Neural progenitor cell (in vitro differentiated cells): ENCODE measurements around the gene GDPD4. TPM values are rescaled to one million over a fixed set of nuclear protein-coding genes. Genes with fewer than 3 reads are reported as not detected.

ENCODE experiments used
- DNase-seq: peaks from one replicate; pipeline ENCODE4 v3.0.0-alpha.2; 2016; ENCODE audit warnings: low spot score
- H2AFZ ChIP-seq: fragments of 200-600 bp; sonication (generic); replicated peaks from 2 replicates; pipeline ENCODE4 v1.6.1; 2016; ENCODE audit warnings: antibody characterized with exemption
- H3F3A ChIP-seq: fragments of 200-600 bp; sonication (generic); 2 replicates; pipeline ENCODE4 v1.6.1; 2016; ENCODE audit warnings: antibody characterized with exemption, low read depth
- H3K27ac ChIP-seq: fragments of 200-600 bp; sonication (generic); 2 replicates; pipeline ENCODE4 v1.5.1; 2016; ENCODE audit warnings: mild to moderate bottlenecking
- H3K27me3 ChIP-seq: fragments of 200-600 bp; sonication (generic); 2 replicates; pipeline ENCODE4 v1.6.1; 2016; ENCODE audit warnings: mild to moderate bottlenecking, moderate library complexity
- H3K36me3 ChIP-seq: fragments of 200-600 bp; sonication (generic); 2 replicates; pipeline ENCODE4 v1.5.1; 2016
- H3K4me1 ChIP-seq: fragments of 200-600 bp; sonication (generic); 2 replicates; pipeline ENCODE4 v1.6.1; 2016; ENCODE audit warnings: mixed run types
- H3K4me2 ChIP-seq: fragments of 200-600 bp; sonication (generic); 2 replicates; pipeline ENCODE4 v1.6.1; 2016
- H3K4me3 ChIP-seq: fragments of 200-600 bp; sonication (generic); 2 replicates; pipeline ENCODE4 v1.5.1; 2016
- H3K79me2 ChIP-seq: fragments of 200-600 bp; sonication (generic); 2 replicates; pipeline ENCODE4 v1.6.1; 2016; ENCODE audit warnings: low read depth
- H3K9ac ChIP-seq: fragments of 200-600 bp; sonication (generic); 2 replicates; pipeline ENCODE4 v1.6.1; 2016
- H3K9me3 ChIP-seq: fragments of 200-600 bp; sonication (generic); 2 replicates; pipeline ENCODE4 v1.5.1; 2016; ENCODE audit warnings: low read depth
- H4K20me1 ChIP-seq: fragments of 200-600 bp; sonication (generic); 2 replicates; pipeline ENCODE4 v1.6.1; 2016; ENCODE audit warnings: low read depth
- H3K27ac Mint-ChIP-seq: 3 replicates; pipeline ENCODE4 v1.8.0; 2021; ENCODE audit warnings: mixed read lengths
- H3K27me3 Mint-ChIP-seq: 2 replicates; pipeline ENCODE4 v1.8.0; 2022; ENCODE audit warnings: low read depth, mild to moderate bottlenecking, inconsistent platforms, moderate library complexity, mixed read lengths; ENCODE audit not compliant: insufficient read depth
- H3K36me3 Mint-ChIP-seq: 3 replicates; pipeline ENCODE4 v1.8.0; 2021; ENCODE audit warnings: mixed read lengths
- H3K4me1 Mint-ChIP-seq: 3 replicates; pipeline ENCODE4 v1.8.0; 2021; ENCODE audit warnings: mixed read lengths
- H3K4me3 Mint-ChIP-seq: 3 replicates; pipeline ENCODE4 v1.8.0; 2021; ENCODE audit warnings: mild to moderate bottlenecking, moderate library complexity, mixed read lengths
- H3K9me3 Mint-ChIP-seq: 3 replicates; pipeline ENCODE4 v1.8.0; 2020; ENCODE audit warnings: mixed read lengths
- CTCF ChIP-seq: fragments of 200-600 bp; sonication (generic); IDR thresholded peaks from 2 replicates; pipeline ENCODE4 v1.5.1; 2017; ENCODE audit warnings: antibody characterized with exemption, mild to moderate bottlenecking
- EZH2 ChIP-seq: fragments of 200-600 bp; sonication (generic); IDR thresholded peaks from 2 replicates; pipeline ENCODE4 v1.6.1; 2017; ENCODE audit warnings: antibody characterized with exemption, mild to moderate bottlenecking, moderate library complexity
- EZH2phosphoT487 ChIP-seq: fragments of 200-600 bp; sonication (generic); IDR thresholded peaks from 2 replicates; pipeline ENCODE4 v1.6.1; 2017; ENCODE audit warnings: antibody characterized with exemption
- total RNA-seq: library from RNA; depleted of rRNA; stranded (reverse); fragments of >200 nt; gene quantifications from 2 replicates; pipeline ENCODE4 v1.2.3, GENCODE V29; 2015; ENCODE audit warnings: low replicate concordance

Gene GDPD4
- total RNA-seq, 1 donor from 2014 or later, result not detected

GRCh38 chr11:77174559-77174958 lies 126.9 kb downstream of the GDPD4 start:
- H3K79me2 ChIP-seq, result no peaks in the 10 kb centered on the region
- no peak overlapping the region for H3K4me3 ChIP-seq
- peaks cover 30% of the 10 kb centered on the region for H3F3A ChIP-seq
- Mint-ChIP-seq H3K4me1 (peaks cover 65% of the 10 kb centered on the region), H3K27me3 (peaks cover 21% of the 10 kb centered on the region), H3K4me3 (no peak overlapping the region), H3K36me3 (no peaks in the 10 kb centered on the region), H3K27ac (no peak overlapping the region), H3K9me3 (no peaks in the 10 kb centered on the region)
- no peak overlapping the region for H3K27ac ChIP-seq
- no peak for TF ChIP-seq EZH2phosphoT487
- no peak for TF ChIP-seq CTCF
- TF ChIP-seq EZH2, result no peak
- peaks cover 54% of the 10 kb centered on the region for H3K4me1 ChIP-seq
- H3K9me3 ChIP-seq, result no peaks in the 10 kb centered on the region
- no peaks in the 10 kb centered on the region for H4K20me1 ChIP-seq
- no peaks in the 10 kb centered on the region for H3K36me3 ChIP-seq
- H3K4me2 ChIP-seq, result no peak overlapping the region
- no peak for DNase-seq
- H2AFZ ChIP-seq, result no peak overlapping the region
- no peaks in the 10 kb centered on the region for H3K27me3 ChIP-seq
- H3K9ac ChIP-seq, result no peak overlapping the region

- no peak for DNase-seq
- H3K79me2 ChIP-seq, result no peaks in the 10 kb centered on the region
- H3K9ac ChIP-seq, result no peak overlapping the region
- H4K20me1 ChIP-seq, result no peaks in the 10 kb centered on the region
- Mint-ChIP-seq H3K9me3 (no peaks in the 10 kb centered on the region), H3K27ac (peak overlapping the region; percentile 85), H3K36me3 (no peaks in the 10 kb centered on the region), H3K4me3 (peak overlapping the region; percentile 11), H3K27me3 (peaks cover 26% of the 10 kb centered on the region), H3K4me1 (peaks cover 65% of the 10 kb centered on the region)
- H2AFZ ChIP-seq, result no peak overlapping the region
- no peaks in the 10 kb centered on the region for H3K27me3 ChIP-seq
- H3K4me3 ChIP-seq, result no peak overlapping the region
- H3F3A ChIP-seq, result peaks cover 30% of the 10 kb centered on the region
- H3K4me2 ChIP-seq, result no peak overlapping the region
- no peak overlapping the region for H3K27ac ChIP-seq
- TF ChIP-seq EZH2phosphoT487 (no peak), EZH2 (no peak), CTCF (no peak)
- H3K4me1 ChIP-seq, result peaks cover 54% of the 10 kb centered on the region
- H3K36me3 ChIP-seq, result no peaks in the 10 kb centered on the region
- no peaks in the 10 kb centered on the region for H3K9me3 ChIP-seq
Measured at GRCh38 chr11:77173494-77173893, 128.0 kb downstream of the GDPD4 start.

GRCh38 chr11:77172666-77172982 lies 128.9 kb downstream of the GDPD4 start:
- peaks cover 30% of the 10 kb centered on the region for H3F3A ChIP-seq
- no peak overlapping the region for H2AFZ ChIP-seq
- no peak overlapping the region for H3K4me3 ChIP-seq
- no peak overlapping the region for H3K27ac ChIP-seq
- no peaks in the 10 kb centered on the region for H3K79me2 ChIP-seq
- peaks cover 54% of the 10 kb centered on the region for H3K4me1 ChIP-seq
- H3K9ac ChIP-seq, result no peak overlapping the region
- H3K27me3 ChIP-seq, result no peaks in the 10 kb centered on the region
- Mint-ChIP-seq H3K27ac (peak overlapping the region; percentile 85), H3K27me3 (peaks cover 22% of the 10 kb centered on the region), H3K4me3 (no peak overlapping the region), H3K4me1 (peaks cover 68% of the 10 kb centered on the region), H3K9me3 (no peaks in the 10 kb centered on the region), H3K36me3 (no peaks in the 10 kb centered on the region)
- TF ChIP-seq EZH2 (no peak), CTCF (no peak), EZH2phosphoT487 (no peak)
- H3K4me2 ChIP-seq, result peak overlapping the region; percentile 78
- H3K36me3 ChIP-seq, result no peaks in the 10 kb centered on the region
- H3K9me3 ChIP-seq, result no peaks in the 10 kb centered on the region
- no peaks in the 10 kb centered on the region for H4K20me1 ChIP-seq
- peak; percentile 54 for DNase-seq
